ENCODE data around the gene FIGN. TPM values are rescaled to one million over a fixed set of nuclear protein-coding genes. Genes with fewer than 3 reads are reported as not detected.

Gene FIGN
- total and polyA plus RNA-seq, 2 experiments from 2014 or later = 1.4 to 4.5 TPM

DNA sequence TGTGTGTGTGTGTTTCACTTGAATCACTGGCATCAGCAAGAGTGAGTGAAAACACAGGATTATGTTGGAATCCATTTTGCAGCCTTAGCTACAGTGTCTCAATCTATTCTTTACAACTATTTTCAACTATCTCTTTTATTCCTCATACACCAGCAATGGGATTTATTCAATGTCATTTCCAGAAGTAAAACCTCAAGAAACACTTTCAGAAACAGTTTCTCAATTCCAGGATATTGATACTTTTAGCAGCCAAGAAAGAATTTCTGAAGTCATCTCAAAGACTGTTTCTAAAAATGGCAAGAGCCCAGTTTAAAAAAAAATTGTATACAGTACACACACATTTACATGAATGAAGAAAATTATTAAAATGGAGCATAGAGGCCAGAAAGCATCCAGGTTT, 171.6 kb downstream of the FIGN start:
- Histone ChIP-seq H3K4me3 (no peak overlapping the region), H2AFZ (no peak overlapping the region), H3K4me1 (ENCODE audit: insufficient read depth) (no peaks in the 10 kb centered on the region), H3K9me3 (ENCODE audit: low read depth) (no peaks in the 10 kb centered on the region), H3K4me2 (no peak overlapping the region), H3K27ac (no peak overlapping the region), H4K20me1 (ENCODE audit: insufficient read depth, poor library complexity, severe bottlenecking) (no peaks in the 10 kb centered on the region), H3K36me3 (replicated peaks; ENCODE audit: insufficient read depth, low read depth) (no peaks in the 10 kb centered on the region), H3K9me2 (replicated peaks; ENCODE audit: insufficient read depth) (no peaks in the 10 kb centered on the region), H3K79me2 (no peaks in the 10 kb centered on the region), H3K27me3 (no peaks in the 10 kb centered on the region)
- TF ChIP-seq EZH2phosphoT487 (IDR thresholded peaks at IDR 0.05; ENCODE audit: low read depth, severe bottlenecking, unreplicated experiment) (no peak), EZH2 (IDR thresholded peaks at IDR 0.05; ENCODE audit: borderline replicate concordance) (no peak)
- TF ChIP-seq, protein P1, sequence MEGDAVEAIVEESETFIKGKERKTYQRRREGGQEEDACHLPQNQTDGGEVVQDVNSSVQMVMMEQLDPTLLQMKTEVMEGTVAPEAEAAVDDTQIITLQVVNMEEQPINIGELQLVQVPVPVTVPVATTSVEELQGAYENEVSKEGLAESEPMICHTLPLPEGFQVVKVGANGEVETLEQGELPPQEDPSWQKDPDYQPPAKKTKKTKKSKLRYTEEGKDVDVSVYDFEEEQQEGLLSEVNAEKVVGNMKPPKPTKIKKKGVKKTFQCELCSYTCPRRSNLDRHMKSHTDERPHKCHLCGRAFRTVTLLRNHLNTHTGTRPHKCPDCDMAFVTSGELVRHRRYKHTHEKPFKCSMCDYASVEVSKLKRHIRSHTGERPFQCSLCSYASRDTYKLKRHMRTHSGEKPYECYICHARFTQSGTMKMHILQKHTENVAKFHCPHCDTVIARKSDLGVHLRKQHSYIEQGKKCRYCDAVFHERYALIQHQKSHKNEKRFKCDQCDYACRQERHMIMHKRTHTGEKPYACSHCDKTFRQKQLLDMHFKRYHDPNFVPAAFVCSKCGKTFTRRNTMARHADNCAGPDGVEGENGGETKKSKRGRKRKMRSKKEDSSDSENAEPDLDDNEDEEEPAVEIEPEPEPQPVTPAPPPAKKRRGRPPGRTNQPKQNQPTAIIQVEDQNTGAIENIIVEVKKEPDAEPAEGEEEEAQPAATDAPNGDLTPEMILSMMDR (IDR thresholded peaks at IDR 0.05; ENCODE audit: poor library complexity) = no peak
- no peak for DNase-seq (ENCODE audit: low spot score)

DNA sequence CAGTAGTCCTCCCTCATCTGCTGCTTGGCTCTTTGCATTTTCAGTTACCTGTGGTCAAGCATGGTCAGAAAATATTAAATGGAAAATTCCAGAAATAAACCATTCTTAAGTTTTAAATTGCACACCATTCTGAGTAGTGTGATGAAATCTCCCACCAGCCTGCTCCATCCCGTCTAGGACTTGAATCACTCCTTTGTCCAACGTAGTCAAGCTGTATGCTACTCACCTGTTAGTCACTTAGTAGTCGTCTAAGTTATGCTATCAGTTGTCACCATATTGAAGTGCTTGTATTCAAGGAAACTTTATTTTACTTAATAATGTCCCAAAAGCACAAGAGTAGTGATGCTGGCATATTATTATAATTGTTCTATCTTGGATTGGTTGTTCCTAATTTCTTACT, 172.5 kb downstream of the FIGN start:
- Histone ChIP-seq H3K36me3 (replicated peaks; ENCODE audit: insufficient read depth, low read depth) (no peaks in the 10 kb centered on the region), H3K4me1 (ENCODE audit: insufficient read depth) (no peaks in the 10 kb centered on the region), H3K9me3 (ENCODE audit: low read depth) (no peaks in the 10 kb centered on the region), H3K79me2 (no peaks in the 10 kb centered on the region), H3K4me2 (no peak overlapping the region), H3K4me3 (no peak overlapping the region), H3K9me2 (replicated peaks; ENCODE audit: insufficient read depth) (no peaks in the 10 kb centered on the region), H2AFZ (no peak overlapping the region), H3K27ac (no peak overlapping the region), H3K27me3 (no peaks in the 10 kb centered on the region), H4K20me1 (ENCODE audit: insufficient read depth, poor library complexity, severe bottlenecking) (no peaks in the 10 kb centered on the region)
- TF ChIP-seq, protein P1 (IDR thresholded peaks at IDR 0.05; ENCODE audit: poor library complexity) = no peak
- TF ChIP-seq EZH2phosphoT487 (IDR thresholded peaks at IDR 0.05; ENCODE audit: low read depth, severe bottlenecking, unreplicated experiment) (no peak), EZH2 (IDR thresholded peaks at IDR 0.05; ENCODE audit: borderline replicate concordance) (no peak)
- no peak for DNase-seq (ENCODE audit: low spot score)
- 90% methylated on average over 3 of the region's 3 CpGs for WGBS (ENCODE audit: low lambda C conversion rate, missing lambda C conversion rate)

DNA sequence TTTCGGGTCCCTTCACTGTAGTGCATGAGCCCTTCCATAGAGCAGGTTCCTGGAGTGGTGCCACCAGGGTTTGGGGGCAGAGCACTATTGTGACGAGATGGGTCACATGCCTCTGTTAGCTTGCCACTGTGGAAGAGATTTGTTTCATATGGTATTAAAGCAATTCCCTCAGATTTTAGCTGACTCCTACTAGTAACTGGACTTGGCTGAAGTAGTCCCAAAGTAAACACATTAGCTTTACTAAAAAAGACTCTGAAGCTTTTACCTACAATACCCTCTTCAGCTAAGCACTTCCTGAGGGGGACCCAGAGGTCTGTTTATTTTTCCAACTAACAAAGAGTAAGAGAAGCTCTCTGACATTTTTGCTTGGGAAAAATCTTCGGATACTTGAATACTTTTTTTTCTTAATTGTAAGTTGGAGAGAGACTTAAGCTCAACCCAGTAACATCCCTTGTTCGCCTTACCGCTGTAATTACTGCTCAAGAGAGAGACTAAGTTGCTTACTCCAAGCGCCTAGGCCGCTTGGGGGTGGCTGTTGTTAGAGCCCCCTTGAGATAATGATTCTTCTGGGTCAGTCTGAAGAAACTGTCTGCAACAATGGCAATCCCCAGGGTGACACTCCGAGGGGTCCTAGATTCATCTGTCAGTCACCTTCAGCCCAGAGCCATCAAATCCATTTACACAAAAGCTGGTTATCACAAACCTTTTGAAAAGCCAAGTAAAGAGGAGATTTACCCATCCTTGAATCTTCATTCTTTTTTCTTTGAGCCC, 177.4 kb downstream of the FIGN start:
- no peaks in the 10 kb centered on the region for H4K20me1 ChIP-seq (ENCODE audit: insufficient read depth, poor library complexity, severe bottlenecking)
- no peaks in the 10 kb centered on the region for H3K36me3 ChIP-seq (replicated peaks; ENCODE audit: insufficient read depth, low read depth)
- H3K27me3 ChIP-seq = no peaks in the 10 kb centered on the region
- H2AFZ ChIP-seq = no peak overlapping the region
- WGBS (ENCODE audit: low lambda C conversion rate, missing lambda C conversion rate) = 77% methylated on average over 8 of the region's 8 CpGs
- no peaks in the 10 kb centered on the region for H3K9me3 ChIP-seq (ENCODE audit: low read depth)
- DNase-seq (ENCODE audit: low spot score) = no peak
- no peak overlapping the region for H3K27ac ChIP-seq
- H3K4me1 ChIP-seq (ENCODE audit: insufficient read depth) = no peaks in the 10 kb centered on the region
- H3K79me2 ChIP-seq = no peaks in the 10 kb centered on the region
- H3K4me3 ChIP-seq = no peak overlapping the region
- no peaks in the 10 kb centered on the region for H3K9me2 ChIP-seq (replicated peaks; ENCODE audit: insufficient read depth)
- no peak for TF ChIP-seq EZH2phosphoT487 (IDR thresholded peaks at IDR 0.05; ENCODE audit: low read depth, severe bottlenecking, unreplicated experiment)
- TF ChIP-seq, protein P1 (IDR thresholded peaks at IDR 0.05; ENCODE audit: poor library complexity) = no peak
- no peak overlapping the region for H3K4me2 ChIP-seq

Measured in hepatocyte (in vitro differentiated cells).